Effector CD8-positive, alpha-beta T cell (primary cell): ENCODE measurements around the gene MSH5.

Experiments used
- DNase-seq: peaks from one replicate; lab custom pipeline; 2025; lab: John Stamatoyannopoulos, UW

MSH5 gene

DNA sequence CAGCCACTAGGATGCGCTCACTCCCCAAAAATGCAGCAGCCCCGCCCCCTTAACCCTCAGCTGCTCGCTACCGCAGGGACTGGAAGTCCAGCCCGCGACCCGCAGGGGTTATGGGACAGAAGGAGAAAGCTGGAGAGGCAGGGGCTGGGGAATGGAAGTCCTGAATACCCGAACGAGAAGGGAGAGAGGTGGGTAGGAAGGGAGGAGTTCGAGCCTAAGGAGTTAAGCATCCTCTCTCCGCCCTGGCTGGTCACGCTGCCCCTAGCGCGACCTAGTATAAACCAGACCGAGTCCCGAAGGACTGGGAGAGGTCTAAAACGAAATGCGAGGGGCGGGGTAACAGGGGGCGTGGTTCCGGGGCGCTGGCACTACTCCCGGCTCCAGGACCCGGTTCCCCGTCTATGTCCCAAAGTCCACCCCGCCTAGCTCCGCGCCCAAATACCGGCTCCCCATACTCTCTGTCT is 10.3 kb upstream of the MSH5 start:
- DNase-seq, result peak; percentile 63

DNA sequence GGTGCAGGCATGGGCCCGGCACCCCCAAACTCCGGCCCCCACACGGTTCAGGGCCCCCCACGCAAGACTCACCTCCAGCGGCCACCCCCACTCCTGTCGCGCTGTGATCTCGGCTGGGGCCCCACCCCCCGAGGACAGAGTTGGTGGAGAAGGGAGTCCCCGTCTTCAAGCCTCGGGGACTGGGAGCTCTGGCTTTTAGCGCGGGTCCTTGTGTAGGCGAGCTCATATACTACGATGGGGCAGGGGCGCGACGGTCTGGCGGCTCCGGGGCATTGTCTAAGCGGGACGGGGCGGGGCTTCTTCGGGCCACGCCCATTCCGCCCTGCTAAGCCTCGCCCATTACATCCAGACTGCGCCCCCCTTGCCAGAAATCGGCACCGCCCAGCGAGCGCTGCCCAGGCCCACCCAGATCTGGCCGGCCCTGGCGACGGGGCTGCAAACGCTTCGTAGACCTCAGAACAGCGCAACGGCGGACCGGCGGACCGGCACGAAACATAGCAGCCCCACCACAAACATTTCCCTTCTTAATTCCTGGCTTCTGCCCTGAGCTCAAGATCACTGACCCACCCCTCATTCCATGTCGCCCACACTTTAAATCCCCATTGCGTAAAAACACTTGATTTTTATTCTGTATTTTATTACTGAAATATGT is 9.7 kb upstream of the MSH5 start:
- DNase-seq, result peak; percentile 67

DNA sequence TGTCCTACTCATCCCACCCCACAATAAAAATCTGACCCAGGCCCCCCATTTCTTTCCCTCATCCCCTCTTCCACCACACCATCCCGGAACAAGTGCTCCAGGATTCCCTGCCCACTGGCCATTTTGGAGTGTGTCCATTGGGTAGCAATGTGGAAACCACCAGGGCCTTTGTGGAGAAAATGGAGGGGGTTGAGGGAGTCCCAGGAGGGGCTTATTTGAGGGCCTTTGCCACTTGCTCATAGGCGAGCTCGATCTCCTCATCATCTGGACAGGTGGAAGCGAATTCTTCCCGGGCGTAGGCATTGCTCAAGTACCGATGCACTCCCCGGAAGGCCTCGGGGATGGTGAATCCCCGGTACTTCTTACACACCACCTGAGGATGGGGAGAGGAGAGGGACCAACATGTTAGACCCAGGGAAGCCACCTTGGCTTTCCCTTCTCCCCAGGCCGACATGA is 9.1 kb upstream of the MSH5 start:
- no peak for DNase-seq

DNA sequence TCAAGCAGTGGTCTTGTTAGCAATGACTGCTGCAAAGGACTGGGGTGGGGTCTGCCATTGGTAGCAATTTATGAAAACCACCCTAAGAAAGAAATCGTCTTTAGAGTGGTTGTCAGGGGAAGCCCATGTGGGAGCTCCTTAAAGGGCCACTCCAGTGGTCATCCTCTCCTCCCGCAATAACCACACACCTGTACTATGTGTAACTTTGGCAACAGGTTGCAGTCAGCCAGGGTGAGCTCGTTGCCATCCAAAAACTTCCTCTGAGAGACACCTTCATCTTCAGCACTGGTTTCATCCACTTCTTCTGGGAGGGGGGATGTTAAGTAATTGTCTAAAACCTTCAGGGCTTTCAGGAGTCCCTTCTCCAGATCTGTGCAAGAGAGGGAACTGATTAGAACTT is 7.8 kb upstream of the MSH5 start:
- no peak for DNase-seq

DNA sequence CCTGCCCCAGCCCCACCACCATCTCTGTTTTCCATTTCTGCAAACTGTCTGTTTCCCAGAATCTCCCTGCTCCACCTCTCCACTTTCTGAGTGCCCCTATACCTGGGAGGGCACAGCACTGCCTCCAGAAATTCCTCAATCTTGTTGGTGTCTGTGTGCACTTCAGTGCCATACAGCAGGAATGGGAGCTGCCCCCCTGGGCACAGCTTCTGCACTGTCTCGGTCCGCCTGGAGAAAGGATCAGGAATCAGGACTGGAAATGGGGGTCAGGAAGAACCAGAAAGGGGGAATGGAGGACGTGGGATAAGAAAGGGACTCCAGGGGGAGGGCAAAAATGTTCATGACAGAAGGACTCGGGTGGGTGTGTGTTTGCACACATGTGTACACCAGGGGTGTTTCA is 6.1 kb upstream of the MSH5 start:
- no peak for DNase-seq

GRCh38 chr6:31734247-31734820 is 5.5 kb upstream of the MSH5 start:
- DNase-seq, result no peak

GRCh38 chr6:31734821-31735406 is 4.9 kb upstream of the MSH5 start:
- DNase-seq, result peak; percentile 10

DNA sequence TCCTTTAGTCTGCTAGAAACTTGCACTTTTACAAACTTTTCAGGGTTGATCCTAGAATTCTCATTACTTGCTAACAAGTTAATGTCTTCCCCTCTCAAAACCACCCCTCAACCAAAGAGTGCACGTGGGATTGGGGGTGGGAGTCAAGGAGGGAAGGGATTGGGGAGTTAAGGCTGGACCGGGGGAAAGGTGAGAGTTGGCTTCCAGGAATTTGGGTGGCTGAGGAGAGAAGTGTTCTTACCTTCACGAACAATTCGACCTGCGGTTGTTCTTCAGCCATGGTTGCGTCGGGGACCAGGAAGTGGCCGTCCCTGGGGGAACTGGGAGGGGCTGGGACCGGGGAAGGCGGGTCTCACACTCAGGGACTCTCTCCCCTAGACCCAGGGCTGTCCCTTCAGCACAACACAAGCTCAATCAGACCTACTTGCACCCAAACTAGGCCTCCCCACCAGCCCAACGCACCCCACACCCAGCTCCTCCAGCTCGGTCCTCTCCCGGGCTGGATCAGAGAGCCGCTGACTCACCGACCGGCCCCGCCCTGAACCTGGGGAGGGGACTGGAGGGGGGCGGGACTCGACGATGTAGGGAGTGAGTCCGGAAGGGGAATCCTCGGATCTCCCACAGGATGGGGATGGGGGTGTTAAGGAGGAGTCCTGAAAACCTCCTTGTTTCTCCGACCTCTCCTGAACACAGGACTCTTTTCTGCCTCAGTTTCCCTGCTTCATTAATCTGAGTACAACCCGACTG is 3.6 kb upstream of the MSH5 start, which contains the start of gene CLIC1:
CLIC1 (minus strand) TSS at position 510 of the 747 bp plus-strand sequence; CDS start at position 280, 230 bp downstream.
- peak; percentile 59 for DNase-seq

DNA sequence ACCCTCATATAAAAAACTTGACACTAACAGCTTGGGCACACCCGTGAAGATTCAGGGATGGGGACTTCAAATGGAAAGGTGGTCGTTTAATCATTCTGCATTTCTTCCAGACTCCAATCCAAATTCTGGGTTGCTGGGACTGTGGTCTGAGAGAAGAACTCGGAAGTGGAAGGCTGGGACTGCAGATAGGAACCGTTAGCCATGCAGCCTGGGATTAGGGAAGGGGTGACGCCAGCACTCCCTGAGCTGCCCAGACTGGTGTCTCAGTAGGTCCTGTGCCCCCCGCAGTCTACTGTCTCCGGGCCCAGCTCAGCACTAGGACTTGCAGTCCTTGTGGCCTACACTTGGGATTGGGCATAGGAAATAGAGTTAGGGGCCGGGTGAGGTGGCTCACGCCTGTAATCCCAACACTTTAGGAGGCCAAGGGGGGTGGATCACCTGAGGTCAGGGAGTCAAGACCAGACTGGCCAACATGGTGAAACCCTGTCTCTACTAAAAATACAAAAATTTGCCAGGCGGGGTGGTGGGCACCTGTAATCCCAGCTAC is 3.0 kb upstream of the MSH5 start:
- DNase-seq, result no peak

- no peak for DNase-seq
Observed at GRCh38 chr6:31737315-31737990, 2.4 kb upstream of the MSH5 start.

- DNase-seq, result peak; percentile 42
Observed at GRCh38 chr6:31737991-31738979, 1.5 kb upstream of the MSH5 start.

DNA sequence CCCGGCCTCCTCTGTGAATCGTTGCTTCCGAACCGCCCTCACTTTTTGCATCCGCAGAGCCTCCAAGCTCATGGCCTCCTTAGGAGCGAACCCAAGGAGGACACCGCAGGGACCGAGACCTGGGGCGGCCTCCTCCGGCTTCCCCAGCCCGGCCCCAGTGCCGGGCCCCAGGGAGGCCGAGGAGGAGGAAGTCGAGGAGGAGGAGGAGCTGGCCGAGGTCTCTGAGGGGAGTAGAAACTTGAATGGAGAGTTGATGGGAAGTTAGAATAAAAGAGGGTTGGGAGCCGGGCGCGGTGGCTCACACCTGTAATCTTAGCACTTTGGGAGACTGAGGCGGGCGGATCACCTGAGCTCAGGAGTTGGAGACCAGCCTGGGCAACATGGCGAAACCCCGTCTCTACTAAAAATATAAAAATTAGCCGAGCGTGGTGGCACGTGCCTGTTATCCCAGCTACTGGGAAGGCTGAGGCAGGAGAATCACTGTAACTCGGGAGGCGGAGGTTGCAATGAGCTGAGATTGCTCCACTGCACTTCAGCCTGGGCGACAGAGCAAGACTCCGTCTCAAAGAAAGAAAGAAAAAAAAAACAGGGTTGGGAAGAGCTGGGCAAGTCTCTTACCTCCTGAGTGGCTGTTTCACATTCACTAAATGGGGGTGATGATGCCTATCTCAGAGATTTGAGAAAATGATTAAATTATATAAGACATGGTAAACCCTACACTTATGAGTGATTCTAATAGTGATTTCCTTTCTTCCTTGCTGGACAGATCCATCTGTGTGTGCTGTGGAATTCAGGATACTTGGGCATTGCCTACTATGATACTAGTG is 805 bp downstream of the MSH5 start:
- DNase-seq, result no peak

- no peak for DNase-seq
Observed at GRCh38 chr6:31741815-31742214, 2.0 kb downstream of the MSH5 start.

GRCh38 chr6:31742894-31743293 is 3.1 kb downstream of the MSH5 start:
- DNase-seq, result no peak

DNA sequence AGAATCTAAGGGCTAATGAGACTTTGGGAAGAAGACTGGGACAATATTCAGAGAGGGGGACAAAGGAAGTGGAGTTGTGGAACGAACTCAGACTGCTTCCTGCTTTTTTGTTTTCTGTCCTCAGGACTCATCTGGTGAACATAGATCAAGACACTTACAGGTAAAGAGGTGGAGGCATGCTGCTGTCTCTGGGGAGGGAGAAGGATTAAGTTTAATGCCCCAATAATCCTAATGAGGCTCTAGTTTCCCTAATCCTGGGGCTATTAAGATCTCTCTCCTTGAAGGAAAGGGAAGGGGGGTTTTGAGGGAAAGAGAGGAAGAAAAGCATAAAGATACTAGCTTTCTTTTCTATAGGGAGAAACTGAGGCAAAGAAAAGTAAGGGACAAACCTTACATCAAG is 4.6 kb downstream of the MSH5 start:
- DNase-seq, result no peak

GRCh38 chr6:31749301-31750036 is 9.7 kb downstream of the MSH5 start:
- no peak for DNase-seq

GRCh38 chr6:31750411-31751022 is 10.7 kb downstream of the MSH5 start:
- no peak for DNase-seq

GRCh38 chr6:31752739-31753319 is 13.0 kb downstream of the MSH5 start:
- DNase-seq, result no peak
